HG03097 (cell line): ENCODE results near the gene STAU1.
"Not testable (repeated sequence)": the region's sequence is repeated elsewhere in the genome, so short reads cannot be mapped to it uniquely, and the experiment has no call there.

ENCODE experiments used
- ATAC-seq: cut with Tn5 transposase; IDR thresholded peaks from one replicate; pipeline ENCODE4 v1.9.1; 2021; ENCODE audit not compliant: unreplicated experiment, low FRiP score

Gene STAU1

GRCh38 chr20:49210101-49210756 lies 22.1 kb upstream of the STAU1 start:
- ATAC-seq = no peak

GRCh38 chr20:49207076-49207475 lies 18.9 kb upstream of the STAU1 start:
- no peak for ATAC-seq

- no peak for ATAC-seq
These were observed 15.6 kb upstream of the STAU1 start for GRCh38 chr20:49203746-49204145.

DNA sequence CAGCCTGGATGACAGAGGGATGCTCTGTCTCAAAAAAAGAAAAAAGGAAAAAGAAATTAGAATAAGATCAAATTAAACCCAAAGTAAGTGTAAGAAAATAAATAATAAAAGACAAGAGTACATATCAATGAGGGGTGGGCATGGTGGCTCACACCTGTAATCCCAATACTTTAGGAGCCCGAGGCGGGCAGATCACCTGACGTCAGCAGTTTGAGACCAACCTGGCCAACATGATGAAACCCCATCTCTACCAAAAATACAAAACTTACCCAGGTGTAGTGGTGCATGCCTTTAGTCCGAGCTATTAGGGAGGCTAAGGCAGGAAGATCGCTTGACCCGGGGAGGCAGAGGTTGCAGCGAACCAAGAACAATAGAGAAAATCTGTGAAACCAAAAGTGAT lies 14.9 kb upstream of the STAU1 start:
- no peak for ATAC-seq

GRCh38 chr20:49199729-49200293 lies 11.7 kb upstream of the STAU1 start:
- no peak for ATAC-seq

DNA sequence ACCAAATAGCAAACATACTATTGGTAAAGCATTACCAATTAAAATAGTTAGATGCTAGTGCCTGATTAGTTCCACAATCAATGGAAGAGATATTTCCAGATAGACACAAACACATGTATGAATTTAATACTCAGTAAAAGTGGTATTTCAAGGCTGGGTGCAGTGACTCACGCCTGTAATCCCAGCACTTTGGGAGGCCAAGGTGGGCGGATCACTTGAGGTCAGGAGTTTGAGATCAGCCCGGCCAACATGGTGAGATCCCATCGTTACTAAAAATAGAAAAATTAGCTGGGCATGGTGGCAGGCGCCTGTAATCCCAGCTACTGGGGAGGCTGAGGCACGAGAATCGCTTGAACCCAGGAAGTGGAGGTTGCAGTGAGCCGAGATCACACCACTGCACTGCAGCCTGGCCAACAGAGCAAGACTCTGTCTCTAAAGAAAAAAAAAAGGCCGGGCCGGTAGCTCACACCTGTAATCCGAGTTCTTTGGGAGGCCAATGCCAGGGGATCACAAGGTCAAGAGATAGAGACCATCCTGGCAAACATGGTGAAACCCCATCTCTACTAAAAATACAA lies 4.9 kb upstream of the STAU1 start:
- ATAC-seq = not testable (repeated sequence)

GRCh38 chr20:49187330-49187850 lies 744 bp downstream of the STAU1 start:
- no peak for ATAC-seq

- no peak for ATAC-seq
These were observed 1.4 kb downstream of the STAU1 start for GRCh38 chr20:49186535-49187329.

- ATAC-seq = no peak
These were observed 2.9 kb downstream of the STAU1 start for GRCh38 chr20:49185071-49185761.

DNA sequence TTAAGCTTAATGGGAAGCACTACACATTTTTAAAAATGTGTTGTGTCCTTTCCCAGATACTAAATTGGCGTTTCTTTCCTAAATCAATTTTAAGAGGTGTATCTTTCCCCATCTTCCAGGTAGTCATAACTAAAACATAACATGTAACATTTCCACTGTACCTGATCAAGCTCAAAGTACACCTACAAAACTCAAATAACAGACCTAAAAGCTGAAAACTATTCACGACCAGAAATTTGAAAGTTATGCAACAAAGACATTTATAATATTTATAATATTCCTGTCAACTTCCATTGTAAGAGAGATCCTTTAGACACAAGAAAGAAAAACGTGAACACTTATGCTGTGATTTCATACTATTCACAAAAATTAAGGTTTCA lies 3.5 kb downstream of the STAU1 start:
- no peak for ATAC-seq

- not testable (repeated sequence) for ATAC-seq
These were observed 4.0 kb downstream of the STAU1 start for GRCh38 chr20:49184084-49184501.

- no peak for ATAC-seq
These were observed 4.7 kb downstream of the STAU1 start for GRCh38 chr20:49183444-49183843.

GRCh38 chr20:49181265-49181877 lies 6.8 kb downstream of the STAU1 start:
- no peak for ATAC-seq

DNA sequence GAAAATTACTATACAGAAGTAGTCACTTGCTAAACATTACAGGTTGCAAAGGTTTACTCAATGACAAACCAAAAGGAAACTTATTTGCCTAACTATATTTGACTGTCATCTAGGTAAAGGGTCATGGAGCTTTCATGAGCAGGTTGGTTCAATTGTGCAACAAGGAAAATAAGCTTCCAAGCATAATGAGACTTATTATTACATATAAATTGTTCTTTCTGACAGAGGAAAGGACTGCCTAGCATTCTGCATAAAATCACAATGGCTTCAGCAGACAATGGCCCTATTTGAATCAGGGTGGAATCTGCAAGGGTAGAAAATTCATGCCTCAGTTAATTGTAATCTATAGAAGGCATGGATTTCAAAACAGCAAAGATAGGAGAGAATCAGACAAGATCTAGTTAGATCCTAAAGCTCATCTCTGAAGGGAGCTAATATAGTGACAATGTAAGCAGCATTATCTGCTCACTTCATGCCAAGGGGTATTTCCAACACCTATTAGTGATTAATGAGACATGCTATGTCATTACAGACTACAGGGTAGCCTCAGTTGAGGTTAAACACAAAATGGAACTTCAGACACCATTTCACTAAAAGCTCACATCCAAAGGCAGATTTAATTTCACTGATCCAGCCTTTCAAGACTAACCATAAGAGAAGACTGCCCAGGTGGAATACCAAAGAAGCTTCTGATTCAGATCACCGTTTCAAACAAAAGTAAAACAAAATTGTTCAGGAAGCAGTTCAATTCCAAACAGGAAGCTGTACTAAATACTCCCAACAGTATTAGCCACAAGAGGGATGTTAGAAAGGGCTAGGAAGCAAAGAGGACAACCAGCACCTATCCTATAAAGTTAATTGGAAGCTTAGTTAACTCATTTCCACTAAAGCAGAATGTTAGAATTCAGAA lies 8.5 kb downstream of the STAU1 start:
- peak; percentile 50 for ATAC-seq

GRCh38 chr20:49174183-49174582 lies 14.0 kb downstream of the STAU1 start:
- no peak for ATAC-seq

- ATAC-seq = no peak
These were observed 15.7 kb downstream of the STAU1 start for GRCh38 chr20:49172413-49172812.

DNA sequence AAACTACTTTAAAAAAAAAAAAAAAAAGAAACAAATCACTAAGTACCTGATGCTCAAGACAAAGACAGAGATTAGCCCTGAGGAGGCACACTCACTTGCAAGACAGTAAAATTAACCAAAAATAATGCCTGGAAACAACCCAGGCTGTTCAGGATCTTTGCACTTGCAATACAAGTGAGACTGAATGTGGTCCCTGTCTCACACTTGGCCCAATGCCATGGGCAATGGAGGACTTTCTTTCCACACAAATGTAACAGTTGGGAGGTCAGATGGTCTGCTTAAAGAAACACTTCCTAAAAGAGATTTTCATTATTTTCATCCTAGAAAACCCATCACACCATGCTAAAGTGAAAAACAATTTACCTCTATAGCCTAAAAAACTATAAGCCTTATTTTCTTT lies 16.2 kb downstream of the STAU1 start:
- no peak for ATAC-seq

DNA sequence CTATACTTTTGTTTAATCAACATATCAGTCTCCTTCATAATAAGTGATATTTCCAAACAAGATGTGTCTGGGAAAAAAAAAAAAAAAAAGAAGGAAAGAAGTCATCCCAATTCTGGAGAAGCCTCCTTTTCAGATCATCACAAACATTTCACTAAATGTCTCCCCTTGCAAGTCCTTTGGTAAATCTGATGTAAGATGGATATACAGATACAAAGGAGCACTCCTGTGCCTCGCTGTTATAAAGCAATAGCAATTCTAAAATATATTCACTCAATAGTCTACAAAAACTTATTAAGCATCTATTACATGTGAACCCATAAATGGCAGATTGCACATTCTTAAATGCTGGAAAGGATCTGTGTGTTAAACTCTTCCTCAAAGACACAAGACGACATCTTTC lies 17.4 kb downstream of the STAU1 start:
- no peak for ATAC-seq

DNA sequence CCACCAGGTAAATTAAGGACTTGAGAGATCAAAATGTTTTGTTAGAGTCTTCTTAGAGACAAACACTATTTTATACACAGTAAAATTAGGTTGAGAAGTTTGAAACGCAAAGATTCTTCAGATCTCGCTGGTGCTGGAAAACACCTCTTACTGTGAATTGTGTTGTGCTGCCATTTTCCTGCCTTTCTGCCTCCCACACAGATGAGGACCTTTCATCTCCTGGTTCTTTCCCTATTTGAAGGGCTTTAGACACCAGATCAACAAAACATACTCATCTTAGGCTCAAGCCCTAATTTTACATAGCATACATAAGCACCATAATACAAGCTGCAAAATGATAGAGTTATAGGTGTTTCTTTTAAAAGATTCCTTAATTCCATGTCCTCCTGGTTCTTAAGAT lies 18.6 kb downstream of the STAU1 start:
- ATAC-seq = no peak
